GM21447 (cell line): Measurements from ENCODE around the gene THOC7.

ENCODE experiments used
- ATAC-seq: cut with Tn5 transposase; IDR thresholded peaks from one replicate; pipeline ENCODE4 v1.9.1; 2021; ENCODE audit not compliant: unreplicated experiment

Gene THOC7

DNA sequence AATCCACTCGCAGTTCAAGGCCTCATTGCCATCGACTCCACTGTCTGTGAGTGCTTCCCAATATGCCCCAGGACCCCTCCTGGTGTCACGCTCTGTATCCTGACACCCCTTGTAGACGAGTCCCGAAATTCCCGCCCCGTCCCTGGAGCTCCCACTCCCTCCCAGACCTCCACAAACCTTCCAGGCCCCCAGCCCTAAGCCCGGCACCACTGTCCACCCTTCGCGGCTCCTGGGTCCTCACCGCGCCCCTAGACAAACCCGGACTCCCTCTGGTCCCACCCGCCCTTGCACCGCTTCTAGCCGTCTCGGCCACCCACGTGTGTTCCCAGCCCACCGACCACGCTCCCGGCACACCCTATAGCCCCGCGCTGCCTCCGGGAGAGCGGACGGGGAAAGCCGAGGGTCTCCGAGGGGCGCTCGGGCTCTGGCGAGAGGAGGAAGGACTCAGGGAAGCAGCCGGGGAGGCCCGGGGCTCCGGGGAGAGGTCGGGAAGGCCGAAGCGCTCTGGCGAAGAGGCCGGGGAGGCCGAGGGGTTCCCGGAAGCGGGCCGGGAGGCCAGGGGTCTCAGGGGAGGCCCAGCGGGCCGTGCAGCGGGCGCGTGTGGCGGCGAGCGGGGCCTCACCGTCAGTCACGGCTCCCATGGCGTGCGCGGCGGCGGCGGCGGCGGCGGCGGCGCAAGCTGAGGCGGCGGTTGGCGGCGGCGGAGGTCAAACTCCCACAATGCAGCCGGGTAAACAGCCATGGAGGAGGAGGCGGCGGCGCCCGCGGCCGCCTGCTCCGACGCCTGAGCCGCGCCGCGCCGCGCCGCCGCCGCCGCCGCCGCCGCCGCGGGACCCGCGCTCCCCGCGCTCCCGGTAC is at the start of gene THOC7, which contains the start of gene ATXN7:
TSS of gene THOC7 (minus strand) at position 656 of the 858 bp plus-strand sequence. CDS start at position 641, 15 bp downstream.
TSS of gene ATXN7 (plus strand) at position 718 of the 858 bp plus-strand sequence. CDS start 48,732 bp downstream, outside the sequence.
- ATAC-seq = peak; percentile 65

DNA sequence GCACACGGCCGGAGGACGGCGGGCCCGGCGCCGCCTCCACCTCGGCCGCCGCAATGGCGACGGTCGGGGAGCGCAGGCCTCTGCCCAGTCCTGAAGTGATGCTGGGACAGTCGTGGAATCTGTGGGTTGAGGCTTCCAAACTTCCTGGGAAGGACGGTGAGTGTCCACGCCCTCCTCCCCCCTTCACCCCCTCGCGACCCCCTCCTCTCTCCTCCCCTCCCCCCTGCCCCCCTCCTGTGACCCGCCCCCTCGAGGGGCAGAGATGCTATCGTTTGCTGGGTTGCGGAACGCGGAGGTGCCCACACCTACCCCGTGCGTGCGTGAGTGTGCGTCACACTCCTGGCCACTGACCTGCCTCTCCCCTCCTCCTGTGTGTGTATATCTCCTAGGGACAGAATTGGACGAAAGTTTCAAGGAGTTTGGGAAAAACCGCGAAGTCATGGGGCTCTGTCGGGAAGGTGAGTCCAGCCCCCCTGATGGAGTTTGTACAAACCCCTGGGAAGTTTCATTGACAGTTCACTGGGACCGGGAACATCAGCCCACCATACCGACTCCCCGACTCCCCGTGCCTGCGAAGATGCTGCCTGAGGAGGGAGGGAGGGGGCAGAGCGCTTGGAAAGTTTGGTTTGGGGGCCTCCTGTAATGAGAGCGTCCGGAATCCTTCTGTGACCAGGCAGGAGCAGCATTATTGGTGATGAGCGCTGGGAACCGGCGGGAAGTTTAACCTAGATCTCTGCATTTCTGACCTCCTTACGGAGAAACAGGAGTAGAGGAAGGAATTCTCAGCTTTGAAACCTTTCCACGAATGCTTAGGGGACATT is 49.4 kb upstream of the THOC7 start:
- no peak for ATAC-seq

DNA sequence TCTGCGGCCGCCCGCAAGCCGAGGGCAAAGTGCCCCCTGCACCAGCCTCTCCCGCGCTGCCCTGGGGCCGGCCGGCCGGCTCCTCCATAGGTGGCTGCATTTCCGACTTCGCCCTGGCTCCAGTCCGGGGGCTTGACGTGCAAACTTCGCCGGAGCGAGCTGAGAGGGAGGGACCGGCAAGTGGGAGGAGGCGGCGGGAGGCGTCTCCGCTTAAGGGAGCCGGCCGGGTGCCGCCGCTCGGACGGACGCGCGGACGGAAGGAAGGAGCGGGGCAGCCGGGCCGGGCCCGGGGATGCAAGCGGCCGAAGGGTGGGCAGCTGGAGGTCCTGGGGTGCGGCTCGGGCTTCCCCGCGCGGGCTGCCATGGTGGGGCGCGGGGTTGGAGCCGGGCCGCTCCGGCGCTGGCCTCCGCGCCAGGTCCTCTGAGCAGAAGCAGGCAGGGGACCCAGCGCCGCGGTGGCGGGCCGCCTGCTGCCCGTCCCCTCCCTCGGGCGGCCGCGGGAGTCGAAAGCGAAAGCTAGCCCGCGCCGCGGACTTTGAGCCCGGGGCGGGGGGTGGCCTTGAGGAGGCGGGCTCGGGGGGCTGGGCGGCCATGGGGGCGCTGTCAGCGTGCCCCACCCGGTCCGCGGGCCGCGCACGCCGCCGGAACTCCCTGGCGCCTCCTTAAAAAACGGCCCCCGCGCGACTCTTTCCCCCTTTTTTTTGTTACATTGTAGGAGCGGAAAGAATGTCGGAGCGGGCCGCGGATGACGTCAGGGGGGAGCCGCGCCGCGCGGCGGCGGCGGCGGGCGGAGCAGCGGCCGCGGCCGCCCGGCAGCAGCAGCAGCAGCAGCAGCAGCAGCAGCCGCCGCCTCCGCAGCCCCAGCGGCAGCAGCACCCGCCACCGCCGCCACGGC is 48.5 kb upstream of the THOC7 start, which contains the start of gene SCAANT1:
TSS of gene SCAANT1 (minus strand) at position 511 of the 895 bp plus-strand sequence.
- peak; percentile 77 for ATAC-seq

DNA sequence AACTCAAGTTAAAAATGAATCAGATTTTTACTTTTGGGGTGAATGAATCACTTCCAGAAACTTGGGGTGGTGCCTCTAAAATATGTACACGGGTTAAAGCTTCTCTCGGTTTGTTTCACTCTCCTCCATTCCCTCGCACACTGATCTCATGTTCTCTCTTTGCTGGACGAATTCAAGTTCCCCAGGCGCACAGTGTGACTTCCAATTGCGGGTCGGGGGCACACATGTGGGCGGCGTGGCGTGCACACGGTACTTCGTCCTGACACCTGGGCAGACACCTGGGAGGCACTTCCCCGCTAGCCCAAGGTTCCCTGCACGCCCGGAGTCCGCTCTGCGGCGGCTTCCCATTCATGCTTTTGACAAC is 47.9 kb upstream of the THOC7 start:
- peak; percentile 24 for ATAC-seq

- no peak for ATAC-seq
Observed at GRCh38 chr3:63910891-63911290, 47.3 kb upstream of the THOC7 start.

GRCh38 chr3:63910001-63910400 is 46.4 kb upstream of the THOC7 start:
- ATAC-seq = no peak

- no peak for ATAC-seq
Observed at GRCh38 chr3:63909431-63909830, 45.8 kb upstream of the THOC7 start.

GRCh38 chr3:63908776-63909175 is 45.2 kb upstream of the THOC7 start:
- ATAC-seq = no peak

- no peak for ATAC-seq
Observed at GRCh38 chr3:63908081-63908736, 44.6 kb upstream of the THOC7 start.

DNA sequence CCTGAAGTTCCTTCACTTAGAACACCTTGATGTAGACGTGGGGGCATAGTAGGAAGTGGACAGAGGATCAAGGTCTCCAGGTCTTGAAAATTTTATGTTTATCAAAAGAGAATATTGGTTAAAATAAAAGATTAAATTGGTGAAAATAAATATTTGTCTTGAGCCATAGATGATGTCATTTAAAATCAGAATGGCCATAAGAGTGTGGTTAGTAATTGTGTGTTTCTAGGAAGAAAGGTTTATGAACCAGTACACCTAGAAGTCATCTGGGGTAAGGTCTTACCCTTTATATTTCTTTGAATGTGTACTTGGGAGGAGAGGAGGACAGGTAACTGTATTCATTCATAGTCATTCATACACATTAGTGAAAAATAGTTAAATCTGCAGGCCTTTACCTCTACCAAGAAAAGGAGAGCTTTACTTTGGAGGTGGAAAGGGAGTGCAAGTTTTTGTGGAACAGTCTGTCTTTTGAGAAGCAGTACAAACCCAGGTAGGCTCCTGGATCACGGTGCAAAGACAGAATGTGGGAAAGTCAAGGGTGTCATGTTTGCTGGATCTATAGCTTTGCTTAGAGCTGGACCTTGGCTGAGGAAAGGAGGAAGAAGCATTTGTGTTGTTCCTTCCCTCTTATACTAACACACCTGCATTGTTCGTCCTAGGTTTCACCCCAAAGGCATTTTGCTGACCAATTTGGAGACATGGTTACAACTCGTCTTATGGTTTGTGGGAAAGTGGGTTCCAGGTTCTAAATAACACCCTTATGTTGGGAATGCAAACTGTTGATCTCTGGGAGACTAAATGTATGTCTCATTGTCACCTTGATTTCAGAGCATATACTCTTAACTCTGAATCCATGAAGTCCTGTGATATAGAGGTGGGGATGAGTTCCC is 42.4 kb upstream of the THOC7 start:
- ATAC-seq = no peak

GRCh38 chr3:63900459-63900858 is 36.9 kb upstream of the THOC7 start:
- no peak for ATAC-seq

DNA sequence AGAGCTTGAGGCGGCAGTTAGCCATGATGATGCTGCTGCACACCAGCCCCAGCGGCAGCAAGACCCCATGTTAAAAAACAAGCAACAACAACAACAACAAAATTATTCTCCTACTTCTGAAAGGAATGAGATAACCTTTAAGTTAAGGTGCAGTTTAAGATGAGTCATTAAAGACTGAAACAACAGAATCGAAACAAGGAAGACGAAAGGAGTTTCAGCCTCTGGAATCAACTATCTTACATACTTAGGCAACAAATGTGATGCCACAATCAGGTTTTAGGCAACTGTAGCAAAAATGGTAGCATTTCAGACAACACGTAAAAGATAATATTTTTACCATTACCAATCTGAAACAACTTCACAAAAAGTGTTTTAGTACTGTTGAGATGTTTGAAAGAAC is 36.4 kb upstream of the THOC7 start:
- ATAC-seq = no peak

- peak; percentile 76 for ATAC-seq
Observed at GRCh38 chr3:63896332-63897030, 32.9 kb upstream of the THOC7 start.

- ATAC-seq = no peak
Observed at GRCh38 chr3:63895422-63896189, 32.0 kb upstream of the THOC7 start.

GRCh38 chr3:63892773-63893352 is 29.3 kb upstream of the THOC7 start:
- ATAC-seq = no peak

- no peak for ATAC-seq
Observed at GRCh38 chr3:63891518-63891917, 27.9 kb upstream of the THOC7 start.

DNA sequence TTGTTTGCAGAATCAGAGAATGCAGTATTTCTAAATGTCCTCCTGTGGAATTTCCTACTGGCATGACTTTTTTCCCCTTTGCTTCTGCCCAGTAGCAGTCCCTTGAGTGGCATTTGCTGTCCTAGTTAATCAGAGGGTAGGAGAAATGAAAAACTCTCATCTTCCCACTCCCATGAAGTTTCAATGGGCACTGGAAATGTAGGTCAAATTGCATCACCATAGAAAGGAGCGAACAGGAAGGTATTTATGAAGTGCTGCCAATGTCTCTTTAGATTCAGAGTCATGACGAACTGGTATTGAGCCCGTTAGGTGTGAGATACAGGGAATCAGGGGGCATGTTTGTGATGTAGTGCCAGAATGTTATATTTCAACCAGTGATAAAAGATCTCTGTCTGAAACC is 23.3 kb upstream of the THOC7 start:
- ATAC-seq = no peak

GRCh38 chr3:63880653-63881052 is 17.0 kb upstream of the THOC7 start:
- ATAC-seq = no peak
